Fibroblast of upper back skin (primary cell): ENCODE results near the gene ALAD.
"Not testable (repeated sequence)": the region's sequence is repeated elsewhere in the genome, so short reads cannot be mapped to it uniquely, and the experiment has no call there.

Experiments
- DNase-seq: peaks from one replicate; pipeline ENCODE4 v3.0.0-alpha.2; 2013

Gene ALAD

DNA sequence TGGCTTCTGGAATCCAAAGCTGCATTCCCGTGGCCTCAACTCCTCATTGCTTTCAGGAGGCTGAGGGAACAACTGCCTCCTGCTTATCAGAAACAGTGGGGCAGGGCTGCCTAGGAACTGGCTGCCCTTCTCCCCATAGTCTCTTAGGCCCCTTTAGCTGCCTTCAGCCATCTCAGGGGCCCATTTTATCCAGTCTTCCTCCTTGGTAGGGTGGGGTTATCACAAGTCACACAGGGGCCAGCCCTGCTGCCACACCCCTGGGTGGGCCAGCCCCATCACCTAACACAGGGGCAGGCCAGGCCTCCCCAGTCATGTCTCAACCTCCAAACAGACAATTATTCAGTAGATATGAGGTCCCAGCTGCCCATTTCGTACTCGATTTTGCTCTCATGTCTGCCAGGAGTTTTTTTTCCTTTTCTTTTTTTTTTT is 3.9 kb downstream of the ALAD start:
- no peak for DNase-seq

DNA sequence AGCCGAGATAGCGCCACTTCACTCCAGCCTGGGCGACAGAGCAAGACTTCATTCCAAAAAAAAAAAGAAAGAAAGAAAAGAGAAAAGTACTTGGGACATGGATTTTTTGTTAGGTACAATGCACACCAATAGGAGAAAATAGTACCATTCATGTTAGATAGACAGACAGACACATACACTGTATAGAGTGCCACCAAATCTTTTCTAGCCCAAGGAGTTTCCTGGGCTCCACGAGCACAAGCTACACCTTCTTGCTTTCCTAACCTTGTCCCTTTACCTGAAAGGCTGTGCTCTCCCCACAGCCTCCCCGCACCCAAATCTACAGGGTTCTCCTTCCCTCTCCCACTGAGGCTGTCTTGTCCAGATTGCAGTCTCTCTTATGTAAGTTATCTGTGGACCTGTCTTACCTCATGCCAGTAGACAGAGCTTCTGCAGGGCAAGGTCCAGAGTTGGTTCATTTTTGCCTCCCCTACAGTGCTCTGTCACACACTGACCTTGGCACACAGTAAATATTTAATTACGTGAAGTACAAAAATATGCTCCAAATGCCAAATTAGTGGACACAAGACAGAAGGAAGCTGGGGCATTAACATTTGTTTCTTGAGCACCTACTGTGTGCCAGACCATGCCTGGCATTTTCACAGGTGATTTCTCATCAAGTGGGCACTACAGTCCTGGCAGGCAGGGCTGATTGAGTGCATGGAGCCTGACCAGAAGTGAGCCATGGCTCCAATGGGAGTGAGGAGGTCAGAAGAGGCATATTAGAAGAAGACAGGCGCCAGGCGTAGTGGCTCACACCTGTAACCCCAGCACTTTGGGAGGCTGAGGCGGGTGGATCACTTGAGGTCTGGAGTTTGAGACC is 5.9 kb downstream of the ALAD start:
- no peak for DNase-seq

DNA sequence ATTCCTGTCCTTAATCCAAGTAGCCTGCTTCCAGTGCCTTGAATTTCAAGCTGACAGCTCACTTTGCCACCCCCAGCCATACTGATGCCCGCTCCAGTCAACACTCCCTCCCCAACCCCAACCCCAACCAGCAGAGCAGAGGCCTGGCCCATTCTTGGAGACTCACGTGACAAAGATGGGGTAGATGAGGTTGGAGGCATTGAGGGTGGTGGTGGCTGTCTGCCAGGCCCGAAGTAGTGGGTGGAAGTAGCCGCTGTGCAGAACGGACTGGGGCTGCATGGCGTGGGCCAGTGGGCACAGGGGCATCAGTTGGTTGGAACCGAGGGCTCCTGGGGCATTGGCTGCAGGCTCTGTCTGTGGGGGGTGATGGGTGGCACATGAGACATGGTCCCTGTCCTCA is 7.8 kb downstream of the ALAD start:
- no peak for DNase-seq

DNA sequence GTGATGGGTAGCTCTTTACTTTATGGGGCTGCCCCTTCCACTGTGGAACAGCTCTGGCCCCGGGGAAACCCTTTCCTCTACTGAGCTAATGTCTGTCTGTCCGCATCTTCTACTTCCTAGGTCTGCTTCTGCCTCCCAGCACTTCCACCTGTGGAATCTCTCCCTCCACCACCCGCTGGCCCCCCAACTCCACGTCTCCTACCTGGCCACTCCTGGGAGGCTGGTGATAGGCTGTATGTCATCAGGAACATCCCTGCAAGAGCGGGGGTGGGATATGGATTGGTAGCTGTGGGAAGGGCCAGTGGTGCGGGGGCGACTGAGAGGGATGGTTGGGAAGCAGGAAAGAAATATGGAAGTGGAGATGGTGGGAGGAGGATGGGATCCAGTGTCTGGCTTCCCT is 9.2 kb downstream of the ALAD start:
- no peak for DNase-seq

DNA sequence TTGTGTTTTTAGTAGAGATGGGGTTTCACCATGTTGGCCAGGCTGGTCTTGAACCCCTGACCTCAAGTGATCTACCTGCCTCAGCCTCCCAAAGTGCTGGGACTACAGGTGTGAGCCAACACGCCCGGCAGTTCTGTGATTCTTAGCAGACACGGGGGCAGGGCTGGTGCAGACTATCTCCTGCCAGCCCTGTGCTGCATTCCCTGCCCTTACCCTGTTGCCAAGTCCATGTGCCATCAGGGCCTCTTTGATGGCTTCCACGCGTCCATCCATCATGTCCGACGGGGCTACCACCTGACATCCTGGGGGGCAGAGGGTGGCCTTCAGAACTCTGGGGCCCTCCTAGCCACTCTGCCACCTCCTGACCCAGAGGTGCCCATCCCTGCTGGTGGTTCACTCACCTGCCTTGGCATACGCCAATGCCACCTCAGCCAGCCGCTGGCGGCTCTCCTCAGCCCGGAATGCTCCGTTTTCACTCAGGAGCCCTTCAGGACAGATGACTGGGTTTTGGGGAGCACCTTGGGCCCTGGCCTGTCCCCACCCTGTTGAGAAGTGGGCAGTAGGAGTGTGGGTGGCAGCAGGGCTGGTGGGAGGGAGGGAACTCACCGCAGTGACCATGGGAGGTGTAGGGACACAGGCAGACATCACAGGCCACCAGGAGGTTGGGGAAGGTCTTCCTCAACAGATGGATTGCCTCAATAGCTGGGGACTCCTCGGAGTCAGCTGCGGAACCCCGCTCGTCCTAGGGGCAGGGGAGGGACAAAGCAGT is 10.7 kb downstream of the ALAD start:
- no peak for DNase-seq

DNA sequence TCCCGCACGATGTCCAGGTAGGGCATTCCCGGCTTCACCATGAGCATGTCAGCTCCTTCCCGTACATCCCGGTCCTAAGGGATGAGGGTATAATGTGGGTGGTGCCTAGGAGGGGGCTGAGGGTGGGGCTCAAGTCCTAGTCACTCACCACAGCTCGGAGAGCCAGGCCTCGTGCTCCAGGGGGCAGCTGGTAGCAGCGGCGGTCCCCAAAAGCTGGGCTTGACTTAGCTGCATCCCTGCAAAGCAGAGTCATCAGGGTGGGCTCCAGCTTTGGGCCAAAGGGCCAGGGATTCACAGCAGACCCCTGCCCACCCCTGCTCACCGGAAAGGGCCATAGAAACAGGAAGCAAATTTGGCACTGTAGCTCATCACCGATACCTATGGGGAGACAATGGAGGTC is 11.6 kb downstream of the ALAD start:
- no peak for DNase-seq

DNA sequence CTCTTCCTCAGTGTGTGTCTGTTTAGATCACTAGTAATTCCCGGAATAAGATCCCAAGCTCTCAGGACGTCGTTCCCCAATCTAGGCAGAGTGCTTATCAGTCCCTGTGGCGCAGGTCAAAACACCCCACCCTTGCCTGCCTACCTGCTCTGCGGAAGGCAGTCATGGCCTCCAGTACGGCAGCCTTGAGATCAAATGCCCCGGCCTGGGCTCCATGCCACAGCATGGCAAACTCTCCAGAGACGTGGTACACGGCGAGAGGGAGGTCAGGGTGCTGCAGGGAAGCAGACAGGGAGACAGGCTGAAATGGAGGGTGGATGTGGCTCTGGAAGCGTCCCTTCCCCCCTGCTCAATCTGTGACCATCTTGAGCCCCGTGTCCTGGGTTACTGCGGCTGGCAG is 12.3 kb downstream of the ALAD start:
- DNase-seq = no peak

DNA sequence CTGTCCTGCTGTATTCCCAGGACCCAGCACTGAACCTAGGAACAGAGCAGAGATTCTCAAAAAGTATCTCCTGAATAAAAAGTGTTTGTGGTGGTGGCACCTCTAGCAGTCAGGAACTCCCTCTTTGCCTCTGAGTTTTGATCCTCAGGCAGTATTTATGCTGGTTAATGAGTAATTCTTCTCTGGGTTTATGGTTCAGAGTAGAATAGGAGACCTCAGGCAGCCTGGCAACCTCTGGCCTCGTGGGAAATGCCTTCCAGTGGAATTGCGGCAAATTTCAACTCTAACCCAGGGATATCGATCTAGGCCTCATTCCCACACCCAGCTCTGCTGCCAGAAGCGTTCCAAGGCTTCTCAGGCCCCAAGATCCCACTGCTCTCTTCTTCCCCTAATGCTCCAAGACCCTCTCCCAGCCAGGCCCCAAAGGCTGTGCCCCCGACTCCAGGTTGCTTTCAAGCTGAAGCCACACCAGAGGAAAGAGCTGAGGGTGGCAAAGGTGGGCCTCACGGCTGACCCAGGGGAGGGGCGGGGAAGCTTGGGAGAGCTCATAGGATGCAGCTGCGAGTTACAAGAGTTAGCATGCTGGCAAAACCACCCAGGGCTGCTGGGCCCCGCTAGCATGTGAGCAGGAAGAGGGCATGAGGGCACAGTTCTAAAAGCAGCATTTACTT is 13.4 kb downstream of the ALAD start:
- no peak for DNase-seq

DNA sequence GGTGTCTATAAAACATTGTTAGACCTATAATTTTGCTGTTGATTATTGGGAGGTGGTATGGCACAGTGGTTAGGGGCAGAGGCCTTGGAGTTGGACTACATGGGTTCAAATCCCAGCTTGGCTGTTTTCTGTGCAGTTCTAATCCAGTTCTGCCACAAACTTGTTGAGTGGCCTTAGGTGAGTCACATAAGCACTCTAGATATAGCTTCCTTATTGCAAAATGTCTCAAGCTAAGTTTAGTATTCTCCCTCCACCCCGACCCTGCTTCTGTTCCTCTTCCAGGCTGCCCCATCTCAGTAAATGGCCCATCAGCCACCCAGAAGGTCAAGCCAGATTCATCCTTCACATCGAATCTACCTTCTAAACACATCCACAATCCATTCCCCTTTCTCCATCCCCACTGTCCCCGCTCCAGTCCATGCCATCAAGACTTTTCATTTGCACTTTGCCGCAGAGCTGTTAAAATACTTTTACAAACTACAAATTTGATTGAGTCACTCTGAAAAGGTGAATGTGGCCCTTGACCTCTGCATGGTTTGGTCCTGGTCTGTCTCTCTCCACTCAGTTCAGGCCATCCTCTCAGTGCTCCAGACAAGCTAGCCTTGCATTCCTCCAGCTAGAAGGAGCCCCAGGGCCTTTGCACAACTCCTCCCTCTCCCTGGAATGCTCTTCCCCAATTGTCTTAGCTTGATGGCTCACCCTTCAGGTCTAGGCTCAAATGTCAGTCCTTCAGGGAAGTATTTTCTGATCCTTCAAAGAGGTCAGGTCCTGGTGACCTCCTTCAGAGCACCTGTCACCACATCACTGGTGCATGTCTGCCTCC is 14.3 kb downstream of the ALAD start:
- DNase-seq = no peak

DNA sequence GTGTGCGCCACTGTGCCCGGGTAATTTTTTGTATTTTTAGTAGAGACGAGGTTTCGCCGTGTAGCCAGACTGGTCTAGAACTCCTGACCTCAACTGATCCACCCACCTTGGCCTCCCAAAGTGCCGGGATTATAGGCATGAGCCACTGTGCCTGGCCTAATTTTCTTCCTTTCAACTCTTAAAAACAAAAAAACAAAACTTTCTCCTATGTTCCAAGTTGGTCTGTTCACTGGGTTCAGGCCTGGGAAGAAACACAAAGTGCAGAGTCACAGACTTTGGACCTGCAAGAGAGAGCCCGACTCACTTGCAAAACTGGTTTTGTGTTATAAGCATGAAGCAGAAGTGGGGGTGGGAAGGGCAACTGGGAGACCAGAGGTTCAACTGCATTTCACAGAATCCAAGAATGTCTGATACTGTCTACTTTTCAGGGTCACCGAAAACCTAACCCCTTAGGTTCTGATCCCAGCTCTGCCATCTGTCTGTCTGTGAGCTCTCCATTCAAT is 19.1 kb downstream of the ALAD start:
- DNase-seq = no peak

DNA sequence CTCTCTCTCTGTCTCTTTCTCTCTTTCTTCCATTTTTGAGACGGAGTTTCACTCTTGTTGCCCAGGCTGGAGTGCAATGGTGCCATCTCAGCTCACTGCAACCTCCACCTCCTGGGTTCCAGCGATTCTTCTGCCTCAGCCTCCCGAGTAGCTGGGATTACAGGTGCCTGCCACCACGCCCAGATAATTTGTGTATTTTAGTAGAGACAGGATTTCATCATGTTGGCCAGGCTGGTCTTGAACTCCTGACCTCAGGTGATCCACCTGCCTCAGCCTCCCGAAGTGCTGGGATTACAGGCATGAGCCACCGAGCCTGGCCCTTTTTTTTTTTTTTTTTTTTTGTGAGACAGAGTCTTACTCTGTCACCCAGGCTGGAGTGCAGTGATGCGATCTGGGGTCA is 19.6 kb downstream of the ALAD start:
- not testable (repeated sequence) for DNase-seq

DNA sequence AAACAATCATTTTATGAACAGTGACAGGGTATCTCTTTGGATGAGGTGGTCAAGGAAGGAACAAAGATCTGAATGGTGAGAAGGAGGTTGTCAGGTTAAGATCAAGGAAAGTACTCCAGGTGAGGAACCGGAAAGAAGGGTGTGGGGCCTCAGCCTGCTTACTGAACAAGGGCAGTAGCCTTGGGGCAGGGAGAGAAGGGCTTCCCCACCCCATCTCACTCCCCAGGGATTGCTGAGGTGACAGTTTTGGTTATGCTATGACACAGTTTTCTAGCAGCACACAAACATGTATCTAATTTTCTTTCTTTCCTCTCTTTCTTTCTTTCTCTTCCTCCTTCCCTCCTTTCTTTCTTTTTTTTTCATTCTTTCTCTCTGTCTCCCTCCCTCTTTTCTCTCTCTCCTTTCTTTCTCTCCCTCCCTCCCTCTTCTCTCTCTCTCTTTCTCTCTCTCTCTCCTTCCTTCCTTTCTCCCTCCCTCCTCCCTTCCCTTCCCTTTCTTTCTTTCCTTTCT is 20.2 kb downstream of the ALAD start:
- no peak for DNase-seq

DNA sequence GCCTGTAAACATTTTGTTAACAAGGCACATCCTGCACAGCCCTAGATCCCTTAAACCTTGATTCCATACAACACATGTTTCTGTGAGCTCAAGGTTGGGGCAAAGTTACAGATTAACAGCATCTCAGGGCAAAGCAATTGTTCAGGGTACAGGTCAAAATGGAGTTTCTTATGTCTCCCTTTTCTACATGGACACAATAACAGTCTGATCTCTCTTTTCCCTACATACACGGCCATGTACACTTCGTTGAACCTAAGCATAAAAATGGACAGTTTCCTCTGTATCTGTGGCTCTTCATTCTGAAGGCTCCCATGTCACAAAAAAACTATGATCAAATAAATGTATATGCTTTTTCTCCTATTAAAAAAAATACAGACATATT is 21.3 kb downstream of the ALAD start:
- DNase-seq = not testable (repeated sequence)

DNA sequence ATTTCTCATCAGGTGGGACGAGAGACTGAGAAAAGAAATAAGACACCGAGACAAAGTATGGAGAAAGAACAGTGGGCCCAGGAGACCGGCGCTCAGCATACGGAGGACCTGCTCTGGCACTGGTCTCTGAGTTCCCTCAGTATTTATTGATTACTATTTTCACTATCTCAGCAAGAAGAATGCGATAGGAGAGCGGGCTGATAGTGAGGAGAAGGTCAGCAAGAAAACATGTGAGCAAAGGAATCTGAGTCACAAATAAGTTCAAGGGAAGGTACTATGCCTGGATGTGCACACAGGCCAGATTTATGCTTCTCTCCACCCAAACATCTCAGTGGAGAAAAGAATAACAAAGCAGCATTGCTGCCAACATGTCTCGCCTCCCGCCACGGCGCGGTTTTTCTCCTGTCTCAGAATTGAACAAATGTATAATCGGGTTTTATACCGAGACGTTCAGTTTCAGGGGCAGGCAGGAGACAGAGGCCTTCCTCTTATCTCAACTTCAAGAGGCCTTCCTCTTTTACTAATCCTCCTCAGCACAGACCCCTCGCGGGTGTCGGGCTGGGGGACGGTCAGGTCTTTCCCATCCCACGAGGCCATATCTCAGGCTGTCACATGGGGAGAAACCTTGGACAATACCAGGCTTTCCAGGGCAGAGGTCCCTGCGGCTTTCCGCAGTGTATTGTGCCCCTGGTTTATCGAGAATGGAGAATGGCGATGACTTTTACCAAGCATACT is 21.8 kb downstream of the ALAD start:
- not testable (repeated sequence) for DNase-seq

DNA sequence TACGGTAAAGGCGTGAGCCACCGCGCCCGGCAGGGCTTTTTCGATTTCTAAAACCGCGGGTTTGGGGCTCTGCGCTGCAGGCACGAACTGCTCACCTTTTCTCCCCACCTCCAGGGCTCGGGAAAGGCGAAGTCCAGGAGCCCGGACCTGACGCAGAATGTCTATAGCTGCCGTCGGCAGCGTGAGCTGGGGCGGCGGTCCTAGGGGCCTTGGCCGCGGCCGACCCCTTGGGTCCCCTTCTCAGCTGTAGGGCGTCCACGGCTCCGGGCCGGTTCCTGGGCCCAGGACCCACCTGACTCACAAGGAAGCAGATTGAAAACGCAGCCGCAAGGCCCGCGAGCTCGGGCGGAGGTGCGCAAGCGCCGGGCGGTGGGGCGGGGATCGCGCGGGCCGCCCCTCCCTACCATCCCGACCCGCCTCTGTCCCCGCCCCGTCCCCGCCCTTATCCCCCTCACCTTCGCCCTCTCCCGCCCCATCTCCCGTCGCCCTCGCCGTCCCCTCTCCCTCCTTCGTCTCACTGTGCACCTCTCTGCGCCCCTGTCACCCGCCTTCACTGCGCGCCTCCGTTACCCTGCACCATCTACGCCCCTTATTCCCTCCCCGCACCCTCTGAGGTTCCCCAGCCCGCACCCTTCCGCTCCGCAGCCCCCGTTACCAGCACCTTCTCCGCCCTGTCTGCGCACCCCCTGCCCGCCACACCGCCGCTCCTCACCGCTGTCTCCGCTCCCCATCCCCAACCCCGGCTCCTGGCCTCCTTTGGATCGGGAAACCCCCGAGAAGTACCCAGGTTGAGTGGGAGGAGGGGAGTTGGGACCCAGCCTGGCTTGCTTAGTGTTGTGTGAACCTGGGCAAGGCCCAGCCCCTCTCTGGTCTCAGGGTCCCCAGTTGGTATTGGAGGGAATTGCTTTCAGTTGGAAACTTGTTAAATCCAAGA is 24.2 kb downstream of the ALAD start, which contains the start of gene HDHD3:
HDHD3 (minus strand) TSS at position 353 of the 934 bp plus-strand sequence. CDS start 2,632 bp downstream, outside the sequence.
- DNase-seq = peak; percentile 66

DNA sequence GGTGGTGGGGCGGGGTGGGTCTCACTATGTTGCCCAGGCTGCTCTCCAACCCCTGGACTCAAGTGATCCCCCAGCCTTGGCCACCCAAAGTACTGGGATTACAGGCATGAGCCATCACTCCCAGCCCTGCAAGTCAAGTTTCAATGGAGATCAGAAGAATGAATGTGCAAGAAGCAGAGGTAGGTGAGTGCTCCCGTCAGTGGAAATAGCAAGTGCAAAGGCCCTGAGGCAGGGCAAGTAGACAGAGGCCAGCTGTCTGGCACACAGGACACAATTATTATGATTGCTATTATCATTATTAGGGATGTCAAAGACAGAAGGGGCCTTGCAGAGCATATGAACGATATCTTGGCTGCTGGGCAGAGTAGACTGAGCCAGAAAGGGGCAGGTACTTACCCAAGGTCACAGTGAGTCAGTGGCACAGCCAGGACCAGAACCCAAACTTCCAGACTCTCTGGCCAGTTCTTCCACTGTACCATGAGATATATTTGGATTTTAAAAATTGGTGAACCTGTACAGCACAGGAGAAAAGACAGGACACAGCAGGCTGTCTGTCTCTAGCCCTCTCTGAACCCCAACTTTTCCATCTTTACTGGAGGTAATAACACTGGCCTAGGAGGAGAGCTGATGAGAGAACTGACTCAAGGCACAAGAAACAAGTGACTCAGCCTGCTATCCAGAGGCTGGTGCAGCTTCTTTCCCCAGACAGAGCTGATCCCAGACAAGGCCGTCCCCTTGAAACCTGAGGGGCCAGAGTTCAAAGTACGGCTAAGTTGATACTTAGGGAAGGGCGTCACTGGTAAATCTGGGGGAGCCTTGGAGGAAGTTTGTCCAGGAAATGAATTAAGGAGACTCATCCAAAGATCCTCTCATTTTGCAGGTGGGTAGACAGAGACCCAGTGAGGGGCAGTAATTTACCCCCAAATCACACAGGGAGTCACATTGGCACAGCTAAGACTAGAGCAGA is 25.7 kb downstream of the ALAD start:
- no peak for DNase-seq

DNA sequence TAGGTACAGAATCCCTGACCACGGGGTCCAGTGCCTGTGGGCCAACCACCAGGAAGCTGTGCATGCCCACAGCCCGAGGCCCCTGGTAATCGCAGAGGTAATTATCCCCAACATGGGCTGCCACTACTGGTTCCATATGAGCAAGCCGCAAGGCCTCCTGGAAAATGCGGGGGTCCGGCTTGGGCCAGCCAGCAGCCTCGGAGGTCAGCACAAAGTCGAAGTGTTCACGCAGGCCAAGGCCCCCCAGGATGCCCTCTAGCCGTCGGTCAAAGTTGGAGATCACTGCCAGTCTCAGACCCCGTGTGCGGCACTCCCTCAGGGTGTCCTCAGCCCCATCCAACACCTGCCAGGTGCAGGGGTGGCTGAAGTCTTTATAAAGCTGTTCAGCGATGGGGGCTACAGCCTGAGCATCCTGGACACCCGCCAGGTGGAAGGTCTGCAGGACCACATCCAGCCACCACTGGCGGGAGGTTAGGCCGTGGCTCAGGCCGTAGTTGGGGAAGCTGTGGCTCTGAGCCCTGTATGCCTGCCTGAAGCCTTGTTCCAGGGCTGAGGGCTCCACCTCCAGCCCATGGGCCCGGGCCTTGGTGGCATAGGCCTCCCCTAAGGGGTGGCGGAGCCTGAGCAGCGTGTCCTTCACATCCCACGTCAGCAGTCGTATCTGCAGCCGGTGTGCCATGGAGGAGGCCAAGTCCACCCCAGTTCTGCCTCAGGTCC is 27.2 kb downstream of the ALAD start:
- DNase-seq = no peak

DNA sequence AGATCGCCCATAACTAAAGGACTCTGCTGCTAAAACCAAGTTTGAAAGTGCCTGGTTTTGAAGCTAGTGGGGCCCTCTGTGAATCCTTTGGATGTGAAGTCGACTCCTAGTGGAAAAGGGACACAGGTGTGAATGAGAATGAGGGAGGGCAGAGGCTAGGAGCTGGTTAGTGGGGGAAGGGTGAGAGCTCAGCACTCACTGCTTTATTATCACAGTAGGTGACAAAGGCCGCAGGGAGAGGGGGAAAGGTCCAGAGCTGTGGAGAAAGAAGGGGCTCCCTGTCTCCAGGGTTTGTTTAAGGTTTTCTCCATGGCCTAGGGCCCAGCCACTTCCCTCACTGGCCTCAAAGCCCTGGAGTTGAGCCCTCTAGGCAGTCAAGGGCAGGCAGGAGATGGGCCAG is 27.8 kb downstream of the ALAD start:
- DNase-seq = no peak
